H1 (cell line): ENCODE data around the gene SKAP1. TPM values are rescaled to one million over a fixed set of nuclear protein-coding genes. Genes with fewer than 3 reads are reported as not detected.

Experiments used
- CTCF ChIA-PET: fragments of 300-600 bp; sonication (Branson Sonifier 250); formaldehyde crosslinking; loops from one replicate; lab custom pipeline; 2021; ENCODE audit not compliant: partially characterized antibody; lab: Charles Lee
- POLR2A ChIA-PET: fragments of 300-600 bp; sonication (Branson Sonifier 250); formaldehyde crosslinking; loops from one replicate; lab custom pipeline; 2021; ENCODE audit warnings: inconsistent platforms; ENCODE audit not compliant: partially characterized antibody; lab: Charles Lee
- DNase-seq, 2 experiments: peaks; one replicate each; pipeline versions ENCODE4 v3.0.0 to v3.0.0-alpha.2; 2010 to 2022; ENCODE audit warnings: low spot score in 2 of 2, low read depth in 1 of 2, mixed read lengths in 1 of 2
- FAIRE-seq: peaks from 2 replicates; lab custom pipeline; 2011; peaks lifted over from hg19 to GRCh38; lab: Jason Lieb, UNC
- H2AFZ ChIP-seq: 2 replicates; pipeline ENCODE4 v1.8.1; 2012; ENCODE audit warnings: low read length, inconsistent platforms
- H2AK5ac ChIP-seq: 2 replicates; pipeline ENCODE4 v1.6.1; 2013; ENCODE audit warnings: low read depth, low read length
- H2BK120ac ChIP-seq: replicated peaks from 2 replicates; pipeline ENCODE3; 2013; ENCODE audit warnings: low read depth, low read length, inconsistent platforms
- H2BK12ac ChIP-seq: 2 replicates; pipeline ENCODE4 v1.6.1; 2013; ENCODE audit warnings: low read depth, low read length
- H2BK15ac ChIP-seq: 2 replicates; pipeline ENCODE4 v1.6.1; 2013; ENCODE audit warnings: low read length
- H2BK20ac ChIP-seq: 2 replicates; pipeline ENCODE4 v1.6.1; 2013; ENCODE audit warnings: low read length
- H2BK5ac ChIP-seq: 2 replicates; pipeline ENCODE4 v1.6.1; 2013; ENCODE audit warnings: low read depth, low read length
- H3K14ac ChIP-seq: 2 replicates; pipeline ENCODE4 v1.6.1; 2013; ENCODE audit warnings: inconsistent platforms; ENCODE audit not compliant: insufficient read length
- H3K18ac ChIP-seq: 2 replicates; pipeline ENCODE4 v1.6.1; 2013; ENCODE audit warnings: low read length; ENCODE audit errors: extremely low read depth
- H3K23ac ChIP-seq: 2 replicates; pipeline ENCODE4 v1.6.1; 2013; ENCODE audit warnings: inconsistent platforms; ENCODE audit not compliant: insufficient read length
- H3K23me2 ChIP-seq: 2 replicates; pipeline ENCODE4 v1.6.1; 2013; ENCODE audit warnings: low read depth, low read length
- H3K27ac ChIP-seq: 2 replicates; pipeline ENCODE4 v1.6.1; 2011; ENCODE audit warnings: low read depth, low read length, inconsistent platforms
- H3K27me3 ChIP-seq, 4 experiments: replicated peaks in 1 of 4; 1 replicate in 1 of 4; 2 replicates in 3 of 4; pipeline versions ENCODE4 v1.6.1 to v1.8.1; 2011 to 2013; ENCODE audit warnings: low read length in 3 of 4, mild to moderate bottlenecking in 3 of 4, inconsistent platforms in 2 of 4, mixed read lengths in 2 of 4, moderate library complexity in 1 of 4; ENCODE audit not compliant: control insufficient read depth in 3 of 4, insufficient read depth in 3 of 4; ENCODE audit errors: extremely low read depth in 1 of 4
- H3K36me3 ChIP-seq, 4 experiments: 2 replicates each; pipeline versions ENCODE4 v1.6.1 to v1.8.1; 2011 to 2013; ENCODE audit warnings: mild to moderate bottlenecking in 4 of 4, low read length in 3 of 4, moderate library complexity in 2 of 4, control low read depth in 1 of 4, inconsistent platforms in 1 of 4; ENCODE audit not compliant: insufficient read depth in 4 of 4, control insufficient read depth in 2 of 4
- H3K4ac ChIP-seq: replicated peaks from 2 replicates; pipeline ENCODE3; 2013; ENCODE audit warnings: low read length, low read depth, mixed read lengths, inconsistent platforms; ENCODE audit not compliant: insufficient read length
- H3K4me1 ChIP-seq, 4 experiments: replicated peaks in 1 of 4; 1 replicate in 1 of 4; 2 replicates in 3 of 4; pipeline versions ENCODE4 v1.6.1 to v1.8.1; 2011 to 2013; ENCODE audit warnings: low read length in 3 of 4, inconsistent platforms in 2 of 4, mixed read lengths in 1 of 4; ENCODE audit not compliant: insufficient read depth in 4 of 4, control insufficient read depth in 3 of 4
- H3K4me2 ChIP-seq, 2 experiments: 2 replicates each; pipeline versions ENCODE4 v1.6.1 to v1.8.1; 2011 to 2013; ENCODE audit warnings: low read depth in 2 of 2, low read length in 2 of 2, control low read depth in 1 of 2, inconsistent platforms in 1 of 2, mild to moderate bottlenecking in 1 of 2; ENCODE audit not compliant: insufficient read depth in 1 of 2
- H3K4me3 ChIP-seq, 4 experiments: fragments of 200-600, 300-600 bp in 1 of 4; sonication (generic), shearing (Covaris generic), sonication (Bioruptor Twin) in 1 of 4; 2 replicates each; pipeline versions ENCODE4 v1.5.1 to v1.8.1; 2011 to 2016; ENCODE audit warnings: low read length in 4 of 4, low read depth in 3 of 4, control low read depth in 2 of 4, inconsistent platforms in 2 of 4, mild to moderate bottlenecking in 2 of 4, mixed read lengths in 1 of 4, moderate library complexity in 1 of 4; ENCODE audit not compliant: insufficient read depth in 2 of 4; ENCODE audit errors: extremely low read depth in 1 of 4
- H3K56ac ChIP-seq: replicated peaks from 2 replicates; pipeline ENCODE3; 2013; ENCODE audit warnings: low read depth, mild to moderate bottlenecking, mixed read lengths, low read length, inconsistent platforms; ENCODE audit not compliant: insufficient read length
- H3K79me1 ChIP-seq: 2 replicates; pipeline ENCODE4 v1.6.1; 2013; ENCODE audit warnings: low read depth, low read length, control low read depth
- H3K79me2 ChIP-seq, 2 experiments: 2 replicates each; pipeline versions ENCODE4 v1.6.1 to v1.8.1; 2012 to 2013; ENCODE audit warnings: low read length in 2 of 2, mild to moderate bottlenecking in 2 of 2, inconsistent platforms in 1 of 2; ENCODE audit not compliant: insufficient read depth in 2 of 2, control insufficient read depth in 1 of 2
- H3K9ac ChIP-seq, 4 experiments: replicated peaks in 1 of 4; 1 replicate in 1 of 4; 2 replicates in 3 of 4; pipeline versions ENCODE4 v1.6.1 to v1.8.1; 2011 to 2013; ENCODE audit warnings: low read depth in 3 of 4, low read length in 3 of 4, control low read depth in 2 of 4, mild to moderate bottlenecking in 2 of 4, moderate library complexity in 2 of 4, inconsistent platforms in 1 of 4; ENCODE audit errors: extremely low read depth in 1 of 4
- H3K9me3 ChIP-seq, 2 experiments: 2 replicates each; pipeline versions ENCODE4 v1.6.1 to v1.8.1; 2012 to 2013; ENCODE audit warnings: mild to moderate bottlenecking in 2 of 2, moderate library complexity in 2 of 2, control low read depth in 1 of 2, inconsistent platforms in 1 of 2, low read depth in 1 of 2, low read length in 1 of 2, mixed read lengths in 1 of 2; ENCODE audit not compliant: insufficient read depth in 2 of 2
- H4K20me1 ChIP-seq, 2 experiments: replicated peaks in 1 of 2; 2 replicates each; pipeline versions ENCODE3 to v1.8.1; 2011 to 2013; ENCODE audit warnings: inconsistent platforms in 2 of 2, low read length in 2 of 2, mild to moderate bottlenecking in 1 of 2; ENCODE audit not compliant: insufficient read depth in 2 of 2, control insufficient read depth in 1 of 2
- H4K5ac ChIP-seq: 2 replicates; pipeline ENCODE4 v1.6.1; 2013; ENCODE audit warnings: low read length, low read depth, mixed read lengths, inconsistent platforms; ENCODE audit not compliant: insufficient read length
- H4K8ac ChIP-seq: 2 replicates; pipeline ENCODE4 v1.8.0; 2013; ENCODE audit warnings: mild to moderate bottlenecking, moderate library complexity, low read length, inconsistent platforms; ENCODE audit not compliant: insufficient read depth; ENCODE audit errors: extremely low read depth
- H4K91ac ChIP-seq: replicated peaks from 2 replicates; pipeline ENCODE3; 2013; ENCODE audit warnings: low read length, mixed read lengths, inconsistent platforms; ENCODE audit not compliant: insufficient read length
- BCL11A ChIP-seq, 2 experiments: IDR thresholded peaks; one replicate each; pipeline ENCODE4 v1.6.1; 2011; ENCODE audit warnings: low read depth in 2 of 2, low read length in 2 of 2, mild to moderate bottlenecking in 2 of 2
- BRCA1 ChIP-seq: IDR thresholded peaks from 2 replicates; pipeline ENCODE4 v1.6.1; 2012; ENCODE audit warnings: low read depth, low read length, improper control_type of control experiment
- CBX5 ChIP-seq: fragments of 300-800, 300-1000 bp; sonication (generic); IDR thresholded peaks from 2 replicates; pipeline ENCODE4 v1.7.1; 2016; ENCODE audit warnings: antibody characterized with exemption, low read length, low read depth
- CBX8 ChIP-seq: fragments of 300-800, 300-1000 bp; sonication (generic); IDR thresholded peaks from 2 replicates; pipeline ENCODE4 v1.7.1; 2016; ENCODE audit warnings: low read depth, low read length, borderline replicate concordance
- CTCF ChIP-seq, 3 experiments: IDR thresholded peaks; 1 replicate in 2 of 3; 2 replicates in 1 of 3; pipeline versions ENCODE4 v1.5.1 to v1.6.1; 2011; ENCODE audit warnings: low read length in 3 of 3, mild to moderate bottlenecking in 3 of 3, inconsistent platforms in 2 of 3, low read depth in 1 of 3, moderate library complexity in 1 of 3; ENCODE audit not compliant: insufficient read depth in 1 of 3; ENCODE audit errors: control extremely low read depth in 1 of 3
- E2F6 ChIP-seq: IDR thresholded peaks from 2 replicates; pipeline ENCODE4 v1.6.1; 2012; ENCODE audit warnings: inconsistent platforms
- EGR1 ChIP-seq: IDR thresholded peaks from 2 replicates; pipeline ENCODE4 v1.6.1; 2011; ENCODE audit warnings: low read depth, low read length, borderline replicate concordance
- GABPA ChIP-seq: IDR thresholded peaks from 2 replicates; pipeline ENCODE4 v1.6.1; 2011; ENCODE audit warnings: mild to moderate bottlenecking, low read length, moderate library complexity, borderline replicate concordance; ENCODE audit not compliant: insufficient read depth
- JUND ChIP-seq: IDR thresholded peaks from 2 replicates; pipeline ENCODE4 v1.6.1; 2011; ENCODE audit warnings: mild to moderate bottlenecking, improper control_type of control experiment, low read length
- RBBP5 ChIP-seq: IDR thresholded peaks from 2 replicates; pipeline ENCODE4 v1.7.1; 2012; ENCODE audit warnings: low read depth, mild to moderate bottlenecking, inconsistent platforms, low read length, moderate library complexity, borderline replicate concordance
- TBP ChIP-seq: IDR thresholded peaks from 2 replicates; pipeline ENCODE4 v1.6.1; 2011; ENCODE audit warnings: low read depth, low read length, improper control_type of control experiment
- TEAD4 ChIP-seq: IDR thresholded peaks from 2 replicates; pipeline ENCODE4 v1.6.1; 2012; ENCODE audit warnings: low read depth, low read length, inconsistent platforms, mixed read lengths
- WGBS, 2 experiments: shearing (Covaris generic) in 1 of 2; methylation state at CpG; one replicate each; pipeline versions ENCODE4 v1.1.6 to v1.1.7; 2013 to 2015; ENCODE audit warnings: low lambda C conversion rate in 2 of 2, mixed read lengths in 2 of 2, inconsistent platforms in 1 of 2, low coverage in 1 of 2, missing lambda C conversion rate in 1 of 2; ENCODE audit not compliant: insufficient replicate concordance in 2 of 2, insufficient coverage in 1 of 2, insufficient read length in 1 of 2; ENCODE audit errors: extremely low coverage in 1 of 2, missing lambda C conversion rate in 1 of 2; 5-methylcytosine and 5-hydroxymethylcytosine counted together
- polyA plus RNA-seq, 7 experiments: library from polyadenylated mRNA; depleted of rRNA in 3 of 7; stranded (reverse) in 5 of 7; unstranded in 2 of 7; fragments of >200 nt in 5 of 7; fragments of 200-250 nt in 2 of 7; gene quantifications; 1 replicate in 5 of 7; 2 replicates in 1 of 7; 4 replicates in 1 of 7; pipeline versions ENCODE4 v1.2.1 to v1.2.3, GENCODE V29; 2011 to 2013; ENCODE audit warnings: missing spikeins in 2 of 7, mixed read lengths in 2 of 7
- total RNA-seq: library from RNA; stranded (reverse); fragmentation: NEBNext Ultra II Directional; extraction: Animal tissue kit (Norgen Biotek cat#: 25700); gene quantifications from 2 replicates; pipeline ENCODE4 v1.2.1, GENCODE V29; 2021

The SKAP1 gene
- total and polyA plus RNA-seq, 2 of the 8 experiments (the other 6 are each of a cell fraction or from before 2014, with no cell fraction given): not detected

- FAIRE-seq: no peak
- Histone ChIP-seq H2BK12ac (no peak overlapping the region), H3K27ac (no peak overlapping the region), H3K14ac (no peak overlapping the region), H3K4me2 (no peak overlapping the region), H3K4ac (no peak overlapping the region), H3K56ac (no peak overlapping the region), H2BK5ac (no peak overlapping the region), H3K9ac (no peak overlapping the region), H3K36me3 (no peaks in the 10 kb centered on the region), H2BK15ac (no peak overlapping the region), H4K5ac (no peak overlapping the region), H4K8ac (no peak overlapping the region), H3K4me3 (no peak overlapping the region), H2AFZ (no peak overlapping the region), H3K79me2 (no peaks in the 10 kb centered on the region), H3K27me3 (no peaks in the 10 kb centered on the region; a peak in 1 of 7 replicates), H2BK20ac (no peak overlapping the region), H3K23ac (no peak overlapping the region), H2AK5ac (no peak overlapping the region), H4K91ac (no peak overlapping the region), H4K20me1 (no peaks in the 10 kb centered on the region), H3K4me1 (no peaks in the 10 kb centered on the region), H3K18ac (no peak overlapping the region), H3K9me3 (no peaks in the 10 kb centered on the region), H3K79me1 (no peaks in the 10 kb centered on the region), H3K23me2 (no peaks in the 10 kb centered on the region), H2BK120ac (no peak overlapping the region)
- no peak for DNase-seq
- POLR2A ChIA-PET: no interaction called here
- 50% methylated on average over 1 of the region's 1 CpG; no CpG with 5 or more reads in 1 of the 2 experiments for WGBS, 2 experiments
- CTCF ChIA-PET: interaction anchor here (0.7 to 6.7 kb wide), 42 partner anchors 11 to 295 kb away, joined by 3 to 33 read pairs (median 3); partner anchors contain the start of gene HOXB5
- TF ChIP-seq CBX5: no peak
- TF ChIP-seq TBP: no peak
- TF ChIP-seq TEAD4: no peak
- TF ChIP-seq BCL11A (IDR thresholded peaks at IDR 0.05; ENCODE audit: low read depth in 2 of 2, low read length in 2 of 2): no peak
- TF ChIP-seq EGR1: no peak
- no peak for TF ChIP-seq BRCA1
- no peak for TF ChIP-seq CTCF (IDR thresholded peaks at IDR 0.05; ENCODE audit: control extremely low read depth in 1 of 3, insufficient read depth in 1 of 3, low read depth in 1 of 3, low read length in 3 of 3)
- no peak for TF ChIP-seq CBX8
- TF ChIP-seq E2F6: no peak
- no peak for TF ChIP-seq JUND
- no peak for TF ChIP-seq RBBP5
- no peak for TF ChIP-seq GABPA
Measured at GRCh38 chr17:48375356-48375755, 54.7 kb downstream of the SKAP1 start.
